Choroid plexus epithelial cell (primary cell): Measurements from ENCODE around the gene BAD.
"Not testable (repeated sequence)": the region's sequence is repeated elsewhere in the genome, so short reads cannot be mapped to it uniquely, and the experiment has no call there.

Source experiments
- DNase-seq: peaks from one replicate; pipeline ENCODE4 v3.0.0-alpha.2; 2010; ENCODE audit warnings: low read depth
- H3K4me3 ChIP-seq: 2 replicates; pipeline ENCODE4 v1.5.1; 2011; ENCODE audit warnings: low read depth, mild to moderate bottlenecking, control low read depth, low read length, moderate library complexity
- TF ChIP-seq, protein P1 (sequence below): conservative IDR thresholded peaks from 2 replicates; pipeline ENCODE4 v1.5.1; 2011; ENCODE audit warnings: low read depth, mild to moderate bottlenecking, control low read depth, inconsistent platforms, low read length, moderate library complexity

Gene BAD

DNA sequence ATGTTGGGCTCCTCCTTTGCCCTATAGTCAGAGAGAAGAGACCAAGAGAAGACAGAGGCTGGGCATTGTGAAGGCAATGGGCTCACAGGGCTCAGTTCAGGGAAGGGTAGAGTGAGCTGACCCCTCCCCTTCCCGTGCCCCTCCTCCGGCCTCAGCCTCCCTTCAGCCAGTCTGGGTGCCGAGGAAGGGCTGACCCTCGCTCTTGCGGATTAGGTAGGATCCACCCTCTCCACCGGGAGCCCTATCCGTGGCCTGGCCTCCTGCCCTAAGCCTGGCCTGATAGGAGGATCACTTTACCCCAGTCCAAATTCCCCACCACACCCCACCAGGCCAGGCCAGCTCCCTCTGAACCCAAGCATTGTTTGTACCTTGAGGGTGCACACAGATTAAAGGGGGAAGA, 35.9 kb downstream of the BAD start:
- TF ChIP-seq, protein P1, sequence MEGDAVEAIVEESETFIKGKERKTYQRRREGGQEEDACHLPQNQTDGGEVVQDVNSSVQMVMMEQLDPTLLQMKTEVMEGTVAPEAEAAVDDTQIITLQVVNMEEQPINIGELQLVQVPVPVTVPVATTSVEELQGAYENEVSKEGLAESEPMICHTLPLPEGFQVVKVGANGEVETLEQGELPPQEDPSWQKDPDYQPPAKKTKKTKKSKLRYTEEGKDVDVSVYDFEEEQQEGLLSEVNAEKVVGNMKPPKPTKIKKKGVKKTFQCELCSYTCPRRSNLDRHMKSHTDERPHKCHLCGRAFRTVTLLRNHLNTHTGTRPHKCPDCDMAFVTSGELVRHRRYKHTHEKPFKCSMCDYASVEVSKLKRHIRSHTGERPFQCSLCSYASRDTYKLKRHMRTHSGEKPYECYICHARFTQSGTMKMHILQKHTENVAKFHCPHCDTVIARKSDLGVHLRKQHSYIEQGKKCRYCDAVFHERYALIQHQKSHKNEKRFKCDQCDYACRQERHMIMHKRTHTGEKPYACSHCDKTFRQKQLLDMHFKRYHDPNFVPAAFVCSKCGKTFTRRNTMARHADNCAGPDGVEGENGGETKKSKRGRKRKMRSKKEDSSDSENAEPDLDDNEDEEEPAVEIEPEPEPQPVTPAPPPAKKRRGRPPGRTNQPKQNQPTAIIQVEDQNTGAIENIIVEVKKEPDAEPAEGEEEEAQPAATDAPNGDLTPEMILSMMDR, result no peak
- H3K4me3 ChIP-seq, result no peak overlapping the region
- DNase-seq, result no peak

DNA sequence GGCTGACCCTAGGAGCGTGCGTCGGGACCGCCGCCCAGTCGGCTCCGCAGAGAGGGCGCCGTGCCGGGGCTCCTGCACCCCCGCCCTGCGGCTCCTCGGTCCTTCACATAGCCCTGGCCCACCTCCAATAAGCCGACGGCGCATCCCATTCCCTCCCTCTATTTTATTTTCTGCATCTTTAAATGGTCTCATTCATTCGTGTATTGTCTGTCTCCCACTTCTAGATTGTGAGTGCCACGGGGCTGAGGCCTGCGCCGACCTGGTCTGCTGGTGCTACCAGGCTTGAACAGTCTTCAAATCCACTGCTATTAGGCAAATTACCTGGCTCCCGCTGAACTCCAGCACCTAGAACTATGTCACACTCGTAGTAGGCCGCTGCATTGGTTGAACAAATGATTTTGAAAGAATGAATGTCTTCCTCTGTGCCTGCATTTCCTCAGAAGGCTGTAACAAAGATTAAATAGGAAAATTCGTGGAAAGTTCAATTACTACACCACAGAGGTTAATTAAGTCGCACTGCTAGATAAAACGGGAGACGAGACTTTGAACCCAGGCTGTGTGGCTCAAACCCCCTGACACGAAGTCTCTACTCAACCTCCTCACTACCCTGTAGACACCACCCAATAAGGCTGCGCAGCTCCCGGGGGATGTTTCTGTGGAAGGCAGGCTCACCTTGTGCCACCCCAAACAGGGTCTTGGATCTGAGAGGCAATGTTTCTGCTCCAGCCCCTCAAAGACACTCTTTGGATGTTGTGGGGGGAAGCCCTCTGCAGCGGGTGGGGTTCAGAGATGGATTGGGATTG, 36.5 kb downstream of the BAD start:
- DNase-seq, result no peak
- TF ChIP-seq, protein P1, result no peak
- H3K4me3 ChIP-seq, result peak overlapping the region; percentile 64

DNA sequence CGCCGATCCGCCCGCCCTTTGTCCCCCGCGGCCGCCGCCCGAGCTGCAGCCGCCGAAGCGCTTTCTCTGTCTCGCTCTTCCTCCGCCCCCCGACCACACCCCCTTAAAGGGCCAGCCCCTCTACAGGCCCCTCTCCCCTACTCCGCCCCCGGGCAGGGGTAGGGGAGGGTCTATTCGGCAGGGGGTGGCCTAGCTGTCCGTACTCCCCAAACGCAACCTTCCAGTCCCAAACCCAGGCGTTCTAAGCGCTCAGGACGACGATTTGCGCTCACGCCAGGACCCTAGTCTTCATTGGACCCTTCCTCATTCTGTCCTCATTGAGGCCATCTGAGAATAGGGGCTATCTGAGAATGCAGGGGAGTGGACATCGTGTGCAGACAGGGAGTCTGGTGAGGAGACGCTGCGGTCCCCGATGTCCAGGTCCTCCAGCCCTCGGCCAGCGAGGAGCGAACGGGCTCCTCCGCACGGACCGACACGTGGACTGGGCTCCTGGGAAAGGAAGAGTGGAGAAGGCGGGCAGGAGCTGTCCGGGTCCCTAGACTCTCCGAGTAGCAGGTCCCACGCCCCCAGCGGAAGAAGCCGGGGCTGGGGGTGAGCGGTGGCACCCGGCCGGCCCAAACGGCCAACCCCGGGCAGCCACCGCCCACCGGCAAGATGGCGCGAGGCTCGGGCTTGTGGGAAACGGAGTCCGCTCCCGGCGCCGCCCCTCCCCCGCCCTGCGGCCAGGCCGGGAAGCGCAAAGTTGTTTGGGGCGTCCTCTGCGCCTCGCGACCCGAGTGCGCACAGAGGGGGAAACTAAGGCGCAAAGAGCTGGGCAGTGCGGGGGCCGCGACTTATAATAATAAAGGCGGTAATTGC, 37.4 kb downstream of the BAD start, which contains the start of gene PPP1R14B:
Gene PPP1R14B (minus strand): TSS at position 73 of the 858 bp plus-strand sequence. CDS start 270 bp downstream, outside the sequence.
- peak; percentile 87 for DNase-seq
- TF ChIP-seq, protein P1, result peak; percentile 4
- H3K4me3 ChIP-seq, result peak within 1 kb of the TSS; percentile 64

DNA sequence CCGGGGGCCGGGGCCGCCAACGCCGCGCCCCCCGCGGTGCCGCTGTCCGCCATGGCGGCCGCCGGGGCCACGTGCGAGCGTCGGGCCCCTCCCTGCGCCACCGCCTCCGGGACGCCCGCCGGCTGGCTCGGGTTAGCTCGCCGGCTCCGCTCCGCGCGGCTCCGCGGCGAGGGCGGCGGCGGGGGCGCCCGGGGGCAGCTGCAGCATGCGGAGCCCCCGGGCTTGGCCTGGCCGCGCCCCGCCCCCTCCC, 37.9 kb downstream of the BAD start:
- peak overlapping the region; percentile 64 for H3K4me3 ChIP-seq
- DNase-seq, result not testable (repeated sequence)

DNA sequence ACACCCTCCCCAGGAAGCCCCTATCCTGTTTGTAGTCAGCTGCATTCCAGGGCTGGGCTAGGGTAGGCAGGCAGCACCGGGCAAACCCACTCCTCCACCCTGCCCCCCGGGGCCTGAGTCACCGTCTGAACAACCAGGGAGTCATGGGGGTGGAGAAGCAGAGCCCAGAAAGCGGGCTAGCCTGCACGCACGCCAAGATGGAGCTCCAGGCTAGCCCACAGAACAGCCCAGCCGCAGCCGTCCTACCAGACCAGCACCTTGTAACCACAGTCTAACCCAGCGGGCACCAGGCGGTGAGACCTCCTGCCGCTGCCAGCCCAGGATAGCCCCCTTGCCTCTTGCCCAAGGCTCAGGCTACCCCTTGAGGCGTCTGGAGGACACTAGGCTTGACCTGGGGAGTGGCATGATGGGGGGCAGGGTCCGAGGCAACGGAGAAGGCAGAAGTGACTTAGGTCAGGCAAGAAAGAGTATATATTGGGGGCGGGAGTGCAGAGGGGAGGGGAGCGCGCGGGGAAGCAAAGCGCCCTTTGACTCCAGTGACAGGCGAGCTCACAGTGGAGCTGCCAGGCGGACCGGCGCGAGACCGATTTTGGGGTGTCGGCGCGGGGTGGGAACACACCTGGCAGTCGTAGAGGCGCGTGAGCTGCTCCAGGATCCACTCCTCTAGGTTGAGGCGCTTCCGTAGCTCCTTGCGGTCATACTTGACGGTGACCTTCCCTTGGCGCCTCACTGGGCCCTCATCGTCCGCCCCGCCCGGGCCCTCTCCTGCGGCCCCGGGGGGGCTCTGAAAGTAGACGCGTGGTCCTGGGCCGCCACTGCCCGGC, 38.5 kb downstream of the BAD start:
- H3K4me3 ChIP-seq, result peak overlapping the region; percentile 64
- peak; percentile 82 for DNase-seq
- TF ChIP-seq, protein P1, result no peak

DNA sequence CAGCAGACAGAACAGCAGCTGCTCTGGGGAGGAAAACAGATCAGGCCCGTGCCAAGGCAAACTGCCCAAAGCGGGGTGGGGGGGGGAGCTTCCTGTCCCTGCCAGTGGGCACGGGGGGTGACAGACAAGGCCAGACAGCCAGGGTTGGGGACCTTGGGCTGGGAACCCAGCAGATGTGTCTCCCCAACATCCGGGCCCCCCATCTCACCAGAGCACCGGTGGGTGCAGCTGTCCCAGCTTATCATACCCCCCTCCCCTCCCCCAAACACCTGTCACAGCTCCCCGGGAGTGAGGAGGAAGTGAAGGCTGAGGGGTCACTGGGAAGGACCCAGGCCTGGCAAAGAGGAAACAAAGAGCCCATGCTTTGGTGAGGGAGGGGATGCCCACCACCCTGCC, 39.1 kb downstream of the BAD start:
- peak overlapping the region; percentile 64 for H3K4me3 ChIP-seq
- TF ChIP-seq, protein P1, result no peak
- no peak for DNase-seq

DNA sequence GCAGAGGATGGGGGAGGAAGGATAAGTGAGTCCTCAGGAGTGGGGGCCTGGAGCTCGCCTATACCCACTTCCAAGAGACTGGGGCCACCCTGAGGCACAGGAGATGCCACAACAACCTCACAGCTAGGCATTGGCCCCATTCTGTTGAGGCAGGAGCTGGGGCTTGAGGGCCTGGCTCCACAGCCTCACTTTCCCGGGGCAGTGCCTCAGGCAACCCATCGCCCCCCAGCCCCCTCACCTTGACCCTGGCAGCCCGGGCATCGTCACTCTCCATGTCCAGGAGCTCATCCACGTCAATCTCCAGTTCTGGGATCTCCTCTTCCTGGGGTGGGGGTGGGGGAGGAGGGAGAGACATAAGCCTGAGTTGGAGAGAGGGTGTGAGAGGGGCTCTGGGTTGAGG, 39.5 kb downstream of the BAD start:
- TF ChIP-seq, protein P1, result no peak
- H3K4me3 ChIP-seq, result peak overlapping the region; percentile 64
- no peak for DNase-seq
